HG03064 (cell line): Measurements from ENCODE around the gene PEX14.

Experiments used
- ATAC-seq: cut with Tn5 transposase; IDR thresholded peaks from one replicate; pipeline ENCODE4 v1.9.1; 2021; ENCODE audit warnings: low read depth; ENCODE audit not compliant: unreplicated experiment

Gene PEX14

DNA sequence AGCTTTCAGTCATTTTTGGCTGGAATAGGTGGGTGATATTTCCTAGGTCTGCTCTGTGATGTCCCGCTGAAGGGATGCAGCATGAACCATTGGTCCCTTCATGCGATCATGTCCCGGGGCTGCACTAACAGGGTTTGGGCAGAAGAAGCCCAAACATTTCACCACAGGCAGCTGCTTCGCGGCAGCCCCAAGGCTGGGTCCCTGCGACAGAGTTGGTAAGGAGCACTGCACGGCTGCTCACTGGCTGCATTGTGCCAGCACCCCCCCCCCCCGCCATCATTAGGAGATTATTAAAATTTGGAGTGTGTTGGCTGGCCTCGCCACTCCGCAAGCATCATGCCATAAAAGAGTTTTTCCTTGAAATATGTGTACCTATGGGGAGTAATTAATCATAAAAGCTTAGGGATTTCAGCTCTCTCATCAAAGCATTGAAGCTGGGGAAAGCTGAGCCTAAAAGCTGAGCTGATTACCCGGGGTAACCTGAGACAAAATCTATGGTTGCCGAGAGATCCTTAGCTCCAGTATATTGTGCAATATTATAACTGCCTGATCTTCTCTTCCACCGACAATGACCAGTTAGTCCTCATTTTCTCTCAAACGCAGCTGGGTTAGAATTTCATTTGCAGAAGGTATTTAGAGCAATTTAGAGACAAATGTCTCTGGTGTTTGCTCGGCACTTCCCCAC is 62.5 kb downstream of the PEX14 start:
- no peak for ATAC-seq

DNA sequence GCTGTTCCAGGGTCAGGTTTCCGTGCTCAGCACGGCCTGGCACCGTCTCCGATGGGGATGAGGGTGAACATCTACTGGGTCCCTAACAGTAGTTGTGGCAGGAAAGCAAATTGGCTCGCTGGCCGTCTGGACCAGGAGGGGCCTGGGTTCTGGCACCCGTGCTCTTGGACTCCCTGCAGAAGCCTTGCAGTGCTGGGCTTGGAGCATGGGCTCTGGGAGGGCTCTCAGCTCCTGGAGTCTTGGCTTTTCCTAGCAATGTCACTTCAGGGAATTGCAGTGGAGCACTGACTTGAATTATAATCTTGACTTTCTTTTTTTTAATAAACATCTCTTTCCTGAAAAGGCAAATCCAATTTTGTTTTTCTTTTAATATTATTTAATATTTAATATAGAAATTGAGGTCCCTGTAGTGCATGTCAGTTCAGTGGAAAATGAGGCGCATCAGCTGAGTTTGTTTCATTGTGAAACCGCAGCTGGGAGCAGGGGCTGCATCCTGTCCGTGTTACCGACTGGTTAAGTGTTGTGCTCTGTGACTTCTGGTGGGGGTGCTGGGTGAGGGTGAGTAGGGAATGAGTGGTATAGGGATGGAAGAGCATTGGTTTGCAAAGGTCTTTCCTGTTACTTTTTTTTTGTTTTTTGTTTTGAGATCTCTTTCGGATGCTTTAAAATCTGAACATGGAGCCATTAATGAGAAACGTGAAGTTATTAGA is 64.1 kb downstream of the PEX14 start:
- ATAC-seq = no peak

- ATAC-seq = no peak
Measured at GRCh38 chr1:10539411-10540043, 64.8 kb downstream of the PEX14 start.

- ATAC-seq = no peak
Measured at GRCh38 chr1:10540277-10541005, 65.7 kb downstream of the PEX14 start.

DNA sequence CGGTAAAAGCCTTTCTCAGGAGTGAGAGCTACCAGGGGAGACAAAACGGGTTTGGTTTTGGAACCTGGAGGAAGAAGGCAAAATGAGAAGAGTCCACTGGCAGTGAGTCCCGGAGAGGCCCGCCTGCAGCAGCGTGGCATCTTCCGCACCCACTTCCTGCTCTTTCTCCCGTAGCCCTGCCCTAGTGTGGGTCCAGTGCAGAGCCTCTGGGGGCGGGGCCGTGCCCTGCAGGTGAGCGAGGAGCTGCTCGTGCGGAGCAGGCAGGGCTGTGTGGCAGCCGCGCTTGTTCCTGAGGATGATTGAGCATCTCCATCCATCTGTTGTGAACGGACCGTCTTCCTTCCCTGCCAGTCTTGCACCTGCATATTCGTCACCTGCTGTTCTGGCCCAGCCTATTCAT is 66.5 kb downstream of the PEX14 start:
- ATAC-seq = no peak

GRCh38 chr1:10544239-10544638 is 69.5 kb downstream of the PEX14 start:
- ATAC-seq = no peak

GRCh38 chr1:10546896-10547295 is 72.1 kb downstream of the PEX14 start:
- no peak for ATAC-seq

- ATAC-seq = no peak
Measured at GRCh38 chr1:10549904-10550664, 75.3 kb downstream of the PEX14 start.

DNA sequence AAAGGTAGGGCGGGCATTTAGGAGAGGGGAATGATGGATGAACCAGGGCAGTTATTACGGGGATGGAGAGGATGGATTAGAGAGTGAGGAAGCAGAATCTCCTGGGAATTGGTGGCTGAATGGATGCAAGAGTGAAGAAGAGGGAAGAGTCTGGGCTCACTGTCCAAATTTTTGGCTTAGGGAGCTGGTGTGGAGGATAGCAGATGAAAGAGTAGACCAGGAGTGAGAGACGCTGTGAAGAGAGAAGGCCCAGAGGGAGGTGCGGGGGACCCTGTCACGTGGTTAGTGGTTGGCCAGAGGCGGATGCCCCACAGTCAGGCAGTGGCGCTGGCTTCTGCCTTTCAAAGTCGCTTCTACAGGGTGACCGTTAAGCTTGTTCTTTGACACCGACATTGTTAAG is 78.4 kb downstream of the PEX14 start:
- no peak for ATAC-seq

- ATAC-seq = no peak
Measured at GRCh38 chr1:10555635-10556429, 81.1 kb downstream of the PEX14 start.

DNA sequence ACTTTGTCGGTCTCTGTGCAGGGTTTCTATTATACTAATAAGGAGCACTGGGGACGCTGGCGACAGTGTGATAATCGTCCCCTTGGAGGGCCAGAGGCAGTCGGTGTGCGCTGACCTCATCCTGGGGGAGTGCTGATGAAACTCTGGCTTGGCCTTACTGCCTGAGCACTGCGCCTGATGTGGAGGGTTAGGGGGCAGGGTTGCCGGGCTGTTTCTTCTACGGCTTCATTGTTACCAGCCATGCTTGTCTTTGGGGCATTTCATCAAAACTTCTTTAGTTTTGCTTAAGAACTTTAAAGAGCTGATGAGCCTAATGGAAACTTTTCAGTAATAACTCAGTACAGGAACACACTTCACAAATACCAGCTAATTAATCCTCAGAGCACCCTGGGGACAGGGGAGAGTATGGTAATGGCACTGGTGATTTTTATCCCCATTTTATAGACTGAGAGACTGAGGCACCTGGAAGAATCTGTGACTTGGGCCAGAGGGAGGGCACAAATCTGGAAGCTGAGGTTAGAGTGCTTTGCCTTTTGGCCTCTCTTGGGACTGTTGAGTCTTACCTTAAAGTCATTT is 81.8 kb downstream of the PEX14 start:
- ATAC-seq = no peak

DNA sequence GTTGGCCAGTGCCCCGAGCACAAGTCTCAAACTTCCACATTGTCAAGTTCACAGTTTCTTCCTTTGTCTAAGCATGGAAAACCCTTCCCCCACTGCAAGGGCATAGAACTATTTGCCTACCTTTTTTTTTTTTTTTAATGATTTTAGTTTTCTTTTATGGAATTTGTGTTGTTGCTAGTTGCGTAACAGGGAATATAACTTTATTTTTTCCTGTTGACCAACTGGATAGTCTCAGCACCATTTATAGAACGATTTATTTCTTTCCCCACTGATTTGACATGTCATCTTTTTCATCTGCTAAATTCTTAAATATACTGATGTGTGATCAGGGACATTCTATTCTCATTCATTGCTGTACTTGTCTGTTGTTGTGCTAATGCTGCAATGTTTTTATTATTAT is 83.0 kb downstream of the PEX14 start:
- no peak for ATAC-seq

GRCh38 chr1:10559386-10559785 is 84.6 kb downstream of the PEX14 start:
- no peak for ATAC-seq

DNA sequence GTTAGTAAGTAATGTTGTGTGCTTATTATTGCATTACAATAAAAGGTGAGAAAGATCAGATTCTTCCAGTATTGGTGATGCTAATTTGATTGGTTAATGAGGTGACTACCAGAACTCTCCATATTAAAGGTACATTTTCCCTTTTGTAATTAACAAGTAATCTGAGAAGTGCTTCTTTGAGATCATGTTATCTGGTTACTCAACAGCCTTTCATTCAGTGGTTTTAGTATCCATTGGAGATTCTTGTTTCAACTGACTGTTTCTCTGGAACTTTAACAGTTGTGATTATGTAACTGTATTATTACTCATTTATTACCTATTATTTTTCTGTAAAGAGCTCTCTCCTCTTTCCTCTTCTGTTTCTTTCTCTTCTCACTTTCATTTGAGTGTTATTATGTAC is 86.7 kb downstream of the PEX14 start:
- ATAC-seq = no peak

GRCh38 chr1:10561955-10562354 is 87.2 kb downstream of the PEX14 start:
- no peak for ATAC-seq

DNA sequence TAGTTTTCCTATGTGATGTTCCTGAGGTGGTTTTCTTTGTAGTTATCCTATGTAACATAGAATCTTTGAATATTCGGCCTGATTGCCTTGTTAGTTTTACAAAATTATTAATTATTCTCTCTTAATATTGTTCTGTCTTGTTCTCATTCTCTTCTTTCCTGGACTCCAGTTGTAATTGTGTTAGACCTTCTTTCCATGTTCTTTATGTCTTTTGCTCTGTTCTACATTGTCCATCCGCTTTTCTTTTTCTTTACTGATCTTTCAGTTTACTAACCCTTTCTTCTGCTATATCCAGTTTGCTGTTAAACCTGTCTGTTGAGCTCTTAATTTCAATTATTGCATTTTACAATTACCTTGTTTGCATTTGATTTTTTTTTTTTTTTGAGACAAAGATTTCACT is 89.3 kb downstream of the PEX14 start:
- no peak for ATAC-seq

DNA sequence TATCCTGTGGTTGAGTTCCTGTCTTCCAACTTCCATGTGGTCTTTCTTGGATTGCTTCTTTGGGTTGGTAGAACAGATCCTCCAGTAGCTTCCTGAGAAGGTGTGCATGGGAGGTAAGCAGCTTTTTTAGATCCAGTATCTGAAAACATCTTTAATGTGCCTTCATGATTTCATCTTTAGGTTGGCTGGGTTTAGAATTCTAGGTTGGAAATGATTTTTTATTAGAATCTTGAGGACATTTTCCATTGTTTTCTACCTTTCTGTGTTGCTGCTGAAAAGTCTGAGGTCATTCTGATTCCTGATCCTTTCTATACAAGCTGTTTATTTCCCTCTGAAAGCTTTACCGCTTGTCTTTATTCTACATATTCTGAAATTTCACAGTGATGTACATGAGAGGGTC is 94.8 kb downstream of the PEX14 start:
- ATAC-seq = no peak

DNA sequence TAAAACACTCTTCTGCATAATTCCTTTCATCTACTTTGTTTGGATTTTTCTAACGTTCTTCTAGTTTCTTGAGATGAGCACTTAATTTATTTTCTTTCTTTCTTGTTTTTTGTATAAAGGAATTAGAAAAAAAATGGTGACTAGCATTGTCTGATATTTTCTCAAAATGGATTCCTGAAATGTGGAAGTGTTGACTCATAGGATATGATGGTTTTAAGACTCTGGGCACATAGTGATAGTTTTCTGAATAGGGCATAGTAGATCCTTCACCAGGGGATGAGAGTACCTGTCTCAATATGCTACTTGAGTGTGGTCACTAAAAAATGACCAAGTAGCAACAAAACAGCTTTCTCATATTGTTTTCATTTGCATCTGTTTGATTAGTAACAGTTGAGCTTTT is 100.9 kb downstream of the PEX14 start:
- no peak for ATAC-seq

DNA sequence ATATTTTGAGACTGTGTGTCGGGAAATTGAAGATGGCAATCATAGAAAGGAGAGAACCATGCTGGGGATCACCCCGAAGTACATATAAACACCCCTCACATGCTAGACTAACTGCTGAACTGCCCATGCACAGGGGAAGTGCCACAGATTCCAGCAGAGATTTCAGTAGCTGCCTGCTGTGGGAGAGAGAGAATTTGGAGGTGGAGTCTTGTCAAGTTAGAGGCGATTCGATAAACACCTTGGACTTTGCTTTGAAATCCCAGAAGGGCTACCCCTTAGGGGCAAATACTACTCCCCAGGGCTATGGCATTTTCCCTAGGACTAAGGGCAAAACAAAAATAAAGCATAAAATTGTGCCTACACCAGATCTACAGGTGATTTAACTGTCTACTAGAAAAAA is 103.3 kb downstream of the PEX14 start:
- no peak for ATAC-seq
